Measurements from ENCODE around the gene IMMP2L.

DNA sequence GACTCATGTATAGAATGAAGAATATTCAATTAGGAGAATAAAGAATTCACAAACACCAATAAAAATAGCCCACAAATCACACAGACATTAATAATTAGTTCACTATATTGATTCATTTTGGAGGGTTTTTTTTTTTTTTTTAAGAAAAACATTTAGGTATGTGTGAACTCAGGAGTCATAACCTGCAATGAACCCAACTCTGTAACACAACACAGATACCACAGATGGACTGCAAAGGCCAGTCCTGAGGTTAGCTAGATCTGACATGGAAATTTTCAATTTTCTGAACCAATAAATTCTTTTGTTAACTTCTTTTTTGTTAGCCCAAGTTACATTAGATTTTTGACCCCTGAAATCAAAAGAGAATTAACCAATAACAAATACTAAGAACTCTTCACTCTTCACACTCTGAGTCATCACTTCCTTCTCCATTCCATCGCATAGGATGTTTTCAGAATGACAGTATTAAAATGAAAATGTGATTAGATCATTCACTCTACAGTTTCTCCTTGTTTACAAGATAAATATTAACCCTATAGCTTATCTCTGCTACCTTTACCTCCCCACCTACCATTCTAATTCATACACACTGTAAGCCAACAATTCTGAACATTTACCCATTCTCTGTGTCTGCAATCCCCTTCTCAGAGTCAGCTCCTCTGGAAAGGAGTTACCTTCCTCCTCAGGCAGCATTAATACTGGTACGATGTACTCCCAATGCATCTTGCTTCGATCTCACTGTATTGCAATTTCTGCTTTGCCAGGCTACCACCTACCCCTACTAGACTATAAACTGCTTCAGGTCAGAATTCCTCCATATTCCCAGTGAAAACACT, 329.8 kb downstream of the IMMP2L start:
- TF ChIP-seq, protein P1, sequence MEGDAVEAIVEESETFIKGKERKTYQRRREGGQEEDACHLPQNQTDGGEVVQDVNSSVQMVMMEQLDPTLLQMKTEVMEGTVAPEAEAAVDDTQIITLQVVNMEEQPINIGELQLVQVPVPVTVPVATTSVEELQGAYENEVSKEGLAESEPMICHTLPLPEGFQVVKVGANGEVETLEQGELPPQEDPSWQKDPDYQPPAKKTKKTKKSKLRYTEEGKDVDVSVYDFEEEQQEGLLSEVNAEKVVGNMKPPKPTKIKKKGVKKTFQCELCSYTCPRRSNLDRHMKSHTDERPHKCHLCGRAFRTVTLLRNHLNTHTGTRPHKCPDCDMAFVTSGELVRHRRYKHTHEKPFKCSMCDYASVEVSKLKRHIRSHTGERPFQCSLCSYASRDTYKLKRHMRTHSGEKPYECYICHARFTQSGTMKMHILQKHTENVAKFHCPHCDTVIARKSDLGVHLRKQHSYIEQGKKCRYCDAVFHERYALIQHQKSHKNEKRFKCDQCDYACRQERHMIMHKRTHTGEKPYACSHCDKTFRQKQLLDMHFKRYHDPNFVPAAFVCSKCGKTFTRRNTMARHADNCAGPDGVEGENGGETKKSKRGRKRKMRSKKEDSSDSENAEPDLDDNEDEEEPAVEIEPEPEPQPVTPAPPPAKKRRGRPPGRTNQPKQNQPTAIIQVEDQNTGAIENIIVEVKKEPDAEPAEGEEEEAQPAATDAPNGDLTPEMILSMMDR (conservative IDR thresholded peaks at IDR 0.05), result no peak
- TF ChIP-seq ZFX (IDR thresholded peaks at IDR 0.05), result no peak

Data from C4-2B (cell line).